HG03520 (cell line): ENCODE data around the gene LDAH.
A peak's percentile ranks its signal among the peaks of the same experiment; 100 is the strongest.

Source experiments
- ATAC-seq: cut with Tn5 transposase; IDR thresholded peaks from one replicate; pipeline ENCODE4 v1.9.1; 2021; ENCODE audit warnings: mild to moderate bottlenecking, moderate library complexity; ENCODE audit not compliant: unreplicated experiment

The LDAH gene

GRCh38 chr2:20669562-20670314 is 153.2 kb downstream of the LDAH start:
- ATAC-seq = no peak

GRCh38 chr2:20668871-20669475 is 153.9 kb downstream of the LDAH start:
- no peak for ATAC-seq

GRCh38 chr2:20668451-20668850 is 154.4 kb downstream of the LDAH start:
- no peak for ATAC-seq

GRCh38 chr2:20667531-20668401 is 155.1 kb downstream of the LDAH start:
- ATAC-seq = no peak

- ATAC-seq = no peak
These were observed 155.8 kb downstream of the LDAH start for GRCh38 chr2:20667151-20667530.

GRCh38 chr2:20666304-20667150 is 156.4 kb downstream of the LDAH start, which contains the start of gene GDF7:
TSS of gene GDF7 (plus strand) at chr2:20667144. CDS start at chr2:20667240, 96 bp downstream.
- ATAC-seq = no peak

GRCh38 chr2:20666005-20666303 is 156.9 kb downstream of the LDAH start:
- no peak for ATAC-seq

GRCh38 chr2:20665243-20666004 is 157.5 kb downstream of the LDAH start:
- no peak for ATAC-seq

- no peak for ATAC-seq
These were observed 158.3 kb downstream of the LDAH start for GRCh38 chr2:20664431-20665242.

GRCh38 chr2:20664071-20664390 is 158.9 kb downstream of the LDAH start:
- no peak for ATAC-seq

GRCh38 chr2:20663196-20664070 is 159.5 kb downstream of the LDAH start:
- no peak for ATAC-seq

GRCh38 chr2:20662308-20662937 is 160.5 kb downstream of the LDAH start:
- no peak for ATAC-seq

- ATAC-seq = peak; percentile 52
These were observed 161.2 kb downstream of the LDAH start for GRCh38 chr2:20661421-20662307.

- ATAC-seq = no peak
These were observed 162.1 kb downstream of the LDAH start for GRCh38 chr2:20660506-20661420.

GRCh38 chr2:20657522-20658235 is 165.2 kb downstream of the LDAH start:
- ATAC-seq = no peak
